Measurements from ENCODE around the gene DNAH14.
"Not testable (repeated sequence)": the region's sequence is repeated elsewhere in the genome, so short reads cannot be mapped to it uniquely, and the experiment has no call there.

DNAH14 gene

DNA sequence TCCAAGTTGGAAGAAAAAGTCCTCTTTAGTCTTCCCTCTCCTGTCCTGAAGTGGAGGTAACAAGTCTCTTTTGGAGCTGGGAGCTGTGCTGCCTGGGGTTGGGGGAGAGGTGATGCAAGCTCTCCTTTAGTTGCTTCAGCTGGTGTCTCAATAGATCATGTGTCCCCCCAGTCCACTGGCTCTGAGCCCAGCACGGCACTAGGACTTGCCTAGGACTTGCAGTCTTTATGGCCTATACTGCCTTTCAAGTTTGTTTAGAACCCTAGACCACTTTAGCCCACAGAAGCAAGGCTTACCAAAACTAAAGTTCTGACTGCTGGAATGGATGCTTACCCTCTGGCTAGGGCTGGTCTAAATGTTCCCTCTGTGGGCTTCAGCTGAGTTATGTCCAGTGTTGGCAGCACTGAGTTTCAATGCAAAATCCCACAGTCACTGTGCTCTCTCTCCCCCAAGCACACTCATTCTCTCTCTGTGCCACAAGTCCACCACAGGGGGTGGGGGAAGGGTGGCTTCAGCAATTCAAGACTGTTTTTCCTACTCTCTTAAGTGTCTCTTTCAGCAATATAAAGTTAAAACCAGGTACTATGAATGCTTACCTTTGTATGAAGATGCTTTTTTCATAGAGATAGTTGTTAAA is 185.0 kb downstream of the DNAH14 start:
- Mint-ChIP-seq H3K4me3 (no peak overlapping the region), H3K27ac (no peak overlapping the region), H3K9me3 (no peaks in the 10 kb centered on the region), H3K36me3 (ENCODE audit: low read depth) (no peaks in the 10 kb centered on the region), H3K27me3 (ENCODE audit: low read depth) (no peaks in the 10 kb centered on the region), H3K4me1 (ENCODE audit: low read depth) (no peaks in the 10 kb centered on the region)

DNA sequence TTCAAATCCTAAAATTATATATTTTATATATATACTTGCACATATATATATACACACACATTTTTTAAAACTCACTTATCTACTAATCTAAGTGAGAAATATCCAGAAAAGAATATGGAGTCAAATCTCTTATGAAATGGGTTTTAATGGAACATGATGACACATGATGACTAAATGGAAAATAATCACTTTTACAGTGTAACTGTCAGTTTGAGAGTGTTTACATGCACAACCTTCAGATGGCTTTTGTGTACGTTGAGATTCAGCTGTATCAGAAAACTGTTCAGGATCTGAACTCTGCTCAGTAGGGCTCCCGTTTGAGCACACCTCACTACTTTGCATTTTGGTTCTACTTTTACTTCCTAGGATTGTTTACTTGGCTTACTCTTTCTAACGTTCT is 189.8 kb downstream of the DNAH14 start:
- no peaks in the 10 kb centered on the region for H3K36me3 Mint-ChIP-seq (ENCODE audit: low read depth)
- no peaks in the 10 kb centered on the region for H3K4me1 Mint-ChIP-seq (ENCODE audit: low read depth)
- H3K27me3 Mint-ChIP-seq (ENCODE audit: low read depth): no peaks in the 10 kb centered on the region
- no peak overlapping the region for H3K4me3 Mint-ChIP-seq
- H3K9me3 Mint-ChIP-seq: no peaks in the 10 kb centered on the region
- H3K27ac Mint-ChIP-seq: no peak overlapping the region

DNA sequence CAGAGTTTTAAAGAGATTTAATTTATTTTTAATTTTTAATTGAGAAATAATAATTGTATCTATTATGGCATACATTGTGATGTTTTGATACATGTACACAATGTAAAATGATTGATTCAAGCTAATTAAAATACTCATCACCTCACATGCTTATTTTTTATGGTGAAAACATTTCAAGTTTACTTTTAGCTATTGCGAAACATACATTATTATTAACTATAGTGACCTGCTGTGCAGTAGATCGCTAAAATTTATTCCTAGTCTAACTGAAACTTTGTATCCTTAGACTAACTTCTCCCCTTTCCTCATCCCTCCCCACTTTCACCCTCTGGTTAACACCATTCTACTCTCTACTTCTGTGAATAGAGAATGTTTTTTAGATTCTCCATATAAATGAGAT is 191.6 kb downstream of the DNAH14 start:
- H3K27ac Mint-ChIP-seq: no peak overlapping the region
- H3K27me3 Mint-ChIP-seq (ENCODE audit: low read depth): no peaks in the 10 kb centered on the region
- H3K9me3 Mint-ChIP-seq: no peaks in the 10 kb centered on the region

GRCh38 chr1:225131869-225132268 is 202.4 kb downstream of the DNAH14 start:
- H3K27ac Mint-ChIP-seq: no peak overlapping the region
- H3K27me3 Mint-ChIP-seq (ENCODE audit: low read depth): no peaks in the 10 kb centered on the region
- no peaks in the 10 kb centered on the region for H3K4me1 Mint-ChIP-seq (ENCODE audit: low read depth)
- H3K9me3 Mint-ChIP-seq: peaks cover 7% of the 10 kb centered on the region
- no peak overlapping the region for H3K4me3 Mint-ChIP-seq
- no peaks in the 10 kb centered on the region for H3K36me3 Mint-ChIP-seq (ENCODE audit: low read depth)

More for the DNA sequence above, 191.6 kb downstream of the DNAH14 start:
- H3K4me3 Mint-ChIP-seq: no peak overlapping the region
- H3K4me1 Mint-ChIP-seq (ENCODE audit: low read depth): no peaks in the 10 kb centered on the region
- H3K36me3 Mint-ChIP-seq (ENCODE audit: low read depth): no peaks in the 10 kb centered on the region

DNA sequence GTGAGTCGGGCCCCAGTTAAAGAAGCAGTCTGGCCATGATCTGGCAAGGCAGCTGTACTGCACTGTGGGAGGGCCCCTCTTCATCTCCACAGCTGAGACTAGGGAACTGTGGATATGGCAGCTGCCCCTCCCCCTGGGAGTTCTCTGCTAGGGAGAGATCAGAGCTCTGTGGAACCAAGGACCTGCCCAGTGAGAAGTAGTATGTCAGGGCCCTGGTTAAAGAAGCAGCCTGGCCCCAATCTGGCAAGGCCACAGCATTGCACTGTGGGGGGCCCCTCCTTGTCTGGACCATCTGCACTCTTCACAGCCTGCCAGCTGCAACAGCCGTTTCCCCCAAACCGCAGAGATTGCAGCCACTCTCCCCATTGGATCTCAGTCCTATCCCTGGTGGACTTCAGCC is 208.5 kb downstream of the DNAH14 start:
- Mint-ChIP-seq H3K36me3 (ENCODE audit: low read depth) (no peaks in the 10 kb centered on the region), H3K27me3 (ENCODE audit: low read depth) (no peaks in the 10 kb centered on the region), H3K27ac (no peak overlapping the region), H3K4me3 (no peak overlapping the region), H3K9me3 (peaks cover 7% of the 10 kb centered on the region), H3K4me1 (ENCODE audit: low read depth) (no peaks in the 10 kb centered on the region)

- Mint-ChIP-seq H3K27me3 (ENCODE audit: low read depth) (no peaks in the 10 kb centered on the region), H3K4me1 (ENCODE audit: low read depth) (no peaks in the 10 kb centered on the region), H3K4me3 (no peak overlapping the region), H3K9me3 (no peaks in the 10 kb centered on the region), H3K36me3 (ENCODE audit: low read depth) (no peaks in the 10 kb centered on the region), H3K27ac (no peak overlapping the region)
Measured at GRCh38 chr1:225143001-225143400, 213.5 kb downstream of the DNAH14 start.

DNA sequence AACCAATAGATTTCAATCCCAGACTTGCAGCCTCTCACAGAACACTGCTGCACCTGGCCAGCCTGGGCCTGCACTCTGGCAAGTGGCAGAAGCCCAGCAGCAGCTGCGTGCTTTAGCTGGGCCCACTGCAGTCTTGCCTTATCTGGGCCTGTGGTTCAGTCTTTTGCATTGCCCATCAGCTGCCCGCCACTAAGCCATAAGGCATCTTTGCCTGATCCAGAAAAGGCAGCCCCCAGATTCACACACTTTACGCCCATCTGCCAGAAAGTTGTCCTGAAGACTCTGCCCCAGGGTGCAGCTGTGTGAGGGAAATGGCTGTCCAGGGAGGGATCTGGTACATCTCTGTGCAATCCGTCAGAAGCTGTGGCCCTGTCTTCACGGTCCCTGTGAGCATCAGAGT is 217.0 kb downstream of the DNAH14 start:
- H3K4me1 Mint-ChIP-seq (ENCODE audit: low read depth): no peaks in the 10 kb centered on the region
- H3K4me3 Mint-ChIP-seq: no peak overlapping the region
- no peaks in the 10 kb centered on the region for H3K36me3 Mint-ChIP-seq (ENCODE audit: low read depth)
- H3K9me3 Mint-ChIP-seq: no peaks in the 10 kb centered on the region
- no peaks in the 10 kb centered on the region for H3K27me3 Mint-ChIP-seq (ENCODE audit: low read depth)
- H3K27ac Mint-ChIP-seq: no peak overlapping the region

DNA sequence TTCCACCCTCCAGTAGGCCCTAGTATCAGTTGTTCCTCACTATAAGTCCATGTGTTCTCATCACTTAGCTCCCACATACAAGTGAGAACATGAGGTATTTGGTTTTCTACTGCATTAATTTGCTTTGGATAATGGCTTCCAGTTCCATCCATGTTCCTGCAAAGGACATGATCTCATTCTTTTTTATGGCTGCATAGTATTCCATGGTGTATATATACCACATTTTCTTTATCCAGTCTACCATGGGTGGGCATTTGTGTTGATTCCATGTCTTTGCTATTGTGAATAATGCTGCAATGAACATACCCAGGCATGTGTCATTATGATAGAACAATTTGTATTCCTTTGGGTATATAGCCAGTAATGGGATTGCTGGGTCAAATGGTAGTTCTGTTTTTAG is 218.3 kb downstream of the DNAH14 start:
- not testable (repeated sequence) for H3K27me3 Mint-ChIP-seq (ENCODE audit: low read depth); H3K36me3 Mint-ChIP-seq (ENCODE audit: low read depth); H3K4me1 Mint-ChIP-seq (ENCODE audit: low read depth); H3K27ac Mint-ChIP-seq; H3K9me3 Mint-ChIP-seq; H3K4me3 Mint-ChIP-seq

DNA sequence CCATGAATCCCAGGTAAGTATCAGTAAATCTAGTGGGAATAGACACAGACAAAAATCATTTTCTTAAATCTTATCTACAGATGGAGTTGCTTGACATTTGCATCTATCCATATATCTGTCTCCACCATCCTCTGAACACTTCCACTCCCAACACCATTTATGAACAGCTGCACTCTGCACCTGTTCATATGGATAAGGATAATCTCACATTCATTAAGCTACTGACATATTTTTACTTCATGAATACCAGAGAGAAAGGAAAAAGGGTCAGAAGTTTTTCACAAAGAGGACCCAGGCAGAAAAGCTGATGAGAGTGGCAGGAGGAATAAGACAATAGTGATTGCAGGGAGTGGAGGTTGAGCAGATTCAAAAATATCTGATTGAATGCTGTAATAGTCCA is 222.6 kb downstream of the DNAH14 start:
- Mint-ChIP-seq H3K36me3 (ENCODE audit: low read depth) (no peaks in the 10 kb centered on the region), H3K4me1 (ENCODE audit: low read depth) (no peaks in the 10 kb centered on the region), H3K4me3 (no peak overlapping the region), H3K27ac (no peak overlapping the region), H3K9me3 (no peaks in the 10 kb centered on the region), H3K27me3 (ENCODE audit: low read depth) (no peaks in the 10 kb centered on the region)

- Mint-ChIP-seq H3K4me1 (ENCODE audit: low read depth) (no peaks in the 10 kb centered on the region), H3K4me3 (no peak overlapping the region), H3K27ac (no peak overlapping the region), H3K36me3 (ENCODE audit: low read depth) (no peaks in the 10 kb centered on the region), H3K9me3 (no peaks in the 10 kb centered on the region), H3K27me3 (ENCODE audit: low read depth) (no peaks in the 10 kb centered on the region)
Measured at GRCh38 chr1:225155555-225155954, 226.1 kb downstream of the DNAH14 start.

GRCh38 chr1:225156254-225156653 is 226.8 kb downstream of the DNAH14 start:
- H3K36me3 Mint-ChIP-seq (ENCODE audit: low read depth): no peaks in the 10 kb centered on the region
- no peaks in the 10 kb centered on the region for H3K27me3 Mint-ChIP-seq (ENCODE audit: low read depth)
- H3K4me3 Mint-ChIP-seq: no peak overlapping the region
- no peak overlapping the region for H3K27ac Mint-ChIP-seq
- H3K9me3 Mint-ChIP-seq: no peaks in the 10 kb centered on the region
- H3K4me1 Mint-ChIP-seq (ENCODE audit: low read depth): no peaks in the 10 kb centered on the region

- H3K27me3 Mint-ChIP-seq (ENCODE audit: low read depth): peaks cover 2% of the 10 kb centered on the region
- H3K36me3 Mint-ChIP-seq (ENCODE audit: low read depth): no peaks in the 10 kb centered on the region
- no peak overlapping the region for H3K27ac Mint-ChIP-seq
- H3K4me3 Mint-ChIP-seq: no peak overlapping the region
- H3K4me1 Mint-ChIP-seq (ENCODE audit: low read depth): no peaks in the 10 kb centered on the region
- no peaks in the 10 kb centered on the region for H3K9me3 Mint-ChIP-seq
Measured at GRCh38 chr1:225158291-225158690, 228.8 kb downstream of the DNAH14 start.

DNA sequence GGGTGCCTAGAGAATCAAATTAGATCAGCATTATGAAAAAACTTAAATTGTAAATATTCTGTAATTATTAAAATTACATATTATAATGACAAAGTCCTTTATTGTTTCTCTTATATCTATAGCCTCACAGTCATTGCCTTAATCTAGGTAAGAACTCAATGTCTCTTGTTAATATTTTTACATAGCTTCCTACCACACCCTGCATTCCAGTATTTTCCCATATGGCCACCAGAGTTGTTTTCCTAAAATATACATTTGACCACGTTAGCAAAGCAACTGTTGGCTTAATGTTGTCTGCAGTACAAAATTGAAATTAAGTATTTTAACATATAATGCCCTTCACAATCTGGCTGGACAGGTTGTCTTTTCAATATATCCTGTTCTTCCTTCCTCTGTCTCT is 230.3 kb downstream of the DNAH14 start:
- H3K4me3 Mint-ChIP-seq: no peak overlapping the region
- H3K27ac Mint-ChIP-seq: no peak overlapping the region
- no peaks in the 10 kb centered on the region for H3K9me3 Mint-ChIP-seq
- H3K36me3 Mint-ChIP-seq (ENCODE audit: low read depth): no peaks in the 10 kb centered on the region
- no peaks in the 10 kb centered on the region for H3K4me1 Mint-ChIP-seq (ENCODE audit: low read depth)
- H3K27me3 Mint-ChIP-seq (ENCODE audit: low read depth): peaks cover 3% of the 10 kb centered on the region

GRCh38 chr1:225177409-225177808 is 247.9 kb downstream of the DNAH14 start:
- not testable (repeated sequence) for H3K27ac Mint-ChIP-seq; H3K4me3 Mint-ChIP-seq; H3K4me1 Mint-ChIP-seq (ENCODE audit: low read depth); H3K36me3 Mint-ChIP-seq (ENCODE audit: low read depth); H3K27me3 Mint-ChIP-seq (ENCODE audit: low read depth)
- H3K9me3 Mint-ChIP-seq: peaks cover 42% of the 10 kb centered on the region

- Mint-ChIP-seq H3K9me3 (peaks cover 42% of the 10 kb centered on the region), H3K27me3 (ENCODE audit: low read depth) (no peaks in the 10 kb centered on the region), H3K4me1 (ENCODE audit: low read depth) (peaks cover 10% of the 10 kb centered on the region), H3K36me3 (ENCODE audit: low read depth) (no peaks in the 10 kb centered on the region), H3K27ac (no peak overlapping the region), H3K4me3 (no peak overlapping the region)
Measured at GRCh38 chr1:225179686-225180085, 250.2 kb downstream of the DNAH14 start.

DNA sequence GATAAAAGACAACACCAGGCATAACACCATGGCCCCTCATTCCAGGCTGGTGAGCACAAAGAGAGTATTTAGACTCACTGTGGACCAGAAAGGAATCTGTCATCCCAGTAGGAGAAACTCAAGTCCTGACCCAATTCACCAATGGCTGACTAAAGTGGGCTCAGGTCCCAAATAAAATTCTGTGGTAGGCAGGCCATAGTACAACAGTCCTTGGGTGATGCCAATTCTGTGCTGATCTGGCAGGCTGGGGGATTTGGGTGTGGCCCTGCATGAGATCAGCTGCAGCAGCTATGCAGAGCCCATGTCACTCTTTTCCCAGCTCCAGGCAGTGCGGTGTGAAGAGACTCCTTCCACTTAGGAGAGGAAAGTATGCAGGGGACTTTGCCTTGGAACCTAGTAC is 253.2 kb downstream of the DNAH14 start:
- Mint-ChIP-seq H3K36me3 (ENCODE audit: low read depth) (no peaks in the 10 kb centered on the region), H3K9me3 (peaks cover 28% of the 10 kb centered on the region), H3K4me1 (ENCODE audit: low read depth) (peaks cover 10% of the 10 kb centered on the region), H3K27ac (no peak overlapping the region), H3K4me3 (no peak overlapping the region), H3K27me3 (ENCODE audit: low read depth) (no peaks in the 10 kb centered on the region)

Data from T-helper 1 cell treated with Interleukin-12 subunit alpha and Interleukin-12 subunit beta and Interleukin-4 antibody, amounts not matched to agents 30 μg/mL and 1 μg/mL, for 36 hours (primary cell).